CD4-positive, alpha-beta T cell (primary cell): ENCODE data around the gene MAPT. TPM values are rescaled to one million over a fixed set of nuclear protein-coding genes. Genes with fewer than 3 reads are reported as not detected.

Experiments
- ATAC-seq: fragments of 200-7000 bp; cut with Tn5 transposase; one replicate; pipeline ENCODE4 v1.10.0; 2022; ENCODE audit warnings: mild to moderate bottlenecking; ENCODE audit not compliant: poor library complexity
- CTCF ChIA-PET: fragments of 350-600 bp; sonication (Branson Sonifier 250); formaldehyde crosslinking; loops from one replicate; lab custom pipeline; 2021; ENCODE audit warnings: antibody characterized with exemption, inconsistent platforms; lab: Charles Lee
- POLR2A ChIA-PET: fragments of 350-600 bp; sonication (Branson Sonifier 250); formaldehyde crosslinking; loops from one replicate; lab custom pipeline; 2021; ENCODE audit warnings: antibody characterized with exemption, inconsistent platforms; lab: Charles Lee
- DNase-seq, 14 experiments: peaks; one replicate each; pipeline ENCODE4 v3.0.0-alpha.2; 2013 to 2020; ENCODE audit warnings: mixed read lengths in 2 of 14
- H3K27ac ChIP-seq, 2 donors: one replicate each; pipeline versions ENCODE4 v1.5.1 to v1.7.0; 2013; ENCODE audit warnings: low read length in 2 of 2, low read depth in 1 of 2, mild to moderate bottlenecking in 1 of 2
- H3K27me3 ChIP-seq, 2 experiments: 1 replicate in 1 of 2; 2 replicates in 1 of 2; pipeline versions ENCODE4 v1.6.1 to v1.7.0; 2013; ENCODE audit warnings: low read length in 2 of 2, control low read depth in 1 of 2, mild to moderate bottlenecking in 1 of 2, moderate library complexity in 1 of 2; ENCODE audit not compliant: insufficient read depth in 2 of 2, control insufficient read depth in 1 of 2
- H3K36me3 ChIP-seq: one replicate; pipeline ENCODE4 v1.6.1; 2013; ENCODE audit warnings: low read length, control low read depth; ENCODE audit not compliant: insufficient read depth
- H3K4me1 ChIP-seq: one replicate; pipeline ENCODE4 v1.6.1; 2013; ENCODE audit warnings: low read length, control low read depth; ENCODE audit not compliant: insufficient read depth
- H3K4me3 ChIP-seq: one replicate; pipeline ENCODE4 v1.5.1; 2013; ENCODE audit warnings: mild to moderate bottlenecking, low read length, moderate library complexity
- H3K9me3 ChIP-seq, 2 experiments: 1 replicate in 1 of 2; 2 replicates in 1 of 2; pipeline versions ENCODE4 v1.6.1 to v1.7.0; 2013; ENCODE audit warnings: low read length in 2 of 2, mild to moderate bottlenecking in 2 of 2, control low read depth in 1 of 2, moderate library complexity in 1 of 2; ENCODE audit not compliant: control insufficient read depth in 1 of 2, insufficient read depth in 1 of 2
- H3K27ac Mint-ChIP-seq: one replicate; pipeline ENCODE4 v1.8.0; 2020; ENCODE audit warnings: mixed read lengths
- H3K27me3 Mint-ChIP-seq: one replicate; pipeline ENCODE4 v1.8.0; 2021; ENCODE audit warnings: mixed read lengths
- H3K36me3 Mint-ChIP-seq: one replicate; pipeline ENCODE4 v1.8.0; 2021; ENCODE audit warnings: low read depth, mixed read lengths
- H3K4me1 Mint-ChIP-seq: one replicate; pipeline ENCODE4 v1.8.0; 2021; ENCODE audit warnings: low read depth, mixed read lengths
- H3K4me3 Mint-ChIP-seq: one replicate; pipeline ENCODE4 v1.8.0; 2020; ENCODE audit warnings: mild to moderate bottlenecking, mixed read lengths
- H3K9me3 Mint-ChIP-seq: one replicate; pipeline ENCODE4 v1.8.0; 2020; ENCODE audit warnings: mixed read lengths
- CTCF ChIP-seq: fragments of 200-600 bp; IDR thresholded peaks from one replicate; pipeline ENCODE4 v1.8.0; 2022; ENCODE audit warnings: antibody characterized with exemption, mild to moderate bottlenecking
- intact Hi-C, 2 experiments: fragments of 100-400 bp; cut with DNase I in 1 of 2; cut with micrococcal nuclease in 1 of 2; formaldehyde crosslinking; loops; one replicate each; pipeline versions ENCODE4 v1.15.1 to v1.9.0; 2023 to 2025; cut with DNase I, micrococcal nuclease
- total RNA-seq, 174 experiments: library from RNA in 2 of 174; stranded (reverse) in 2 of 174; gene quantifications; one replicate each; pipeline ENCODE4 v1.2.3 and lab custom pipeline; 2021 to 2026

Gene MAPT
- total RNA-seq, 2 experiments from 2014 or later, result 0.41 to 0.53 TPM

- DNase-seq (no peak), ATAC-seq (no peak)
- no peaks in the 10 kb centered on the region for H3K36me3 ChIP-seq
- ChIA-PET POLR2A (no interaction called here), CTCF (no interaction called here)
- H3K27ac ChIP-seq, result no peak overlapping the region
- Mint-ChIP-seq H3K36me3 (no peaks in the 10 kb centered on the region), H3K27me3 (no peaks in the 10 kb centered on the region), H3K4me3 (no peak overlapping the region), H3K4me1 (no peaks in the 10 kb centered on the region), H3K9me3 (no peaks in the 10 kb centered on the region), H3K27ac (no peak overlapping the region)
- no peak for TF ChIP-seq CTCF
- no peak overlapping the region for H3K4me3 ChIP-seq
- H3K9me3 ChIP-seq, result no peaks in the 10 kb centered on the region
- H3K27me3 ChIP-seq, result no peaks in the 10 kb centered on the region
- intact Hi-C loops, result no loop called here
- no peaks in the 10 kb centered on the region for H3K4me1 ChIP-seq
These were observed 117.6 kb downstream of the MAPT start for GRCh38 chr17:46011711-46012505.

GRCh38 chr17:46012506-46013079, 118.2 kb downstream of the MAPT start:
- ChIA-PET POLR2A (no interaction called here), CTCF (no interaction called here)
- no peak overlapping the region for H3K4me3 ChIP-seq
- ATAC-seq (no peak), DNase-seq (no peak)
- no peak overlapping the region for H3K27ac ChIP-seq
- H3K4me1 ChIP-seq, result no peaks in the 10 kb centered on the region
- Mint-ChIP-seq H3K9me3 (no peaks in the 10 kb centered on the region), H3K27me3 (no peaks in the 10 kb centered on the region), H3K36me3 (no peaks in the 10 kb centered on the region), H3K4me1 (no peaks in the 10 kb centered on the region), H3K4me3 (no peak overlapping the region), H3K27ac (no peak overlapping the region)
- no peaks in the 10 kb centered on the region for H3K9me3 ChIP-seq
- intact Hi-C loops, result no loop called here
- no peaks in the 10 kb centered on the region for H3K36me3 ChIP-seq
- TF ChIP-seq CTCF, result no peak
- H3K27me3 ChIP-seq, result no peaks in the 10 kb centered on the region

- ChIA-PET CTCF (no interaction called here), POLR2A (no interaction called here)
- H3K4me3 Mint-ChIP-seq, result no peak overlapping the region
- TF ChIP-seq CTCF, result no peak
- H3K4me3 ChIP-seq, result no peak overlapping the region
- no peaks in the 10 kb centered on the region for H3K9me3 Mint-ChIP-seq
- no peaks in the 10 kb centered on the region for H3K36me3 Mint-ChIP-seq
- H3K27me3 ChIP-seq, result no peaks in the 10 kb centered on the region
- no peaks in the 10 kb centered on the region for H3K9me3 ChIP-seq
- H3K4me1 Mint-ChIP-seq, result peaks cover under 1% of the 10 kb centered on the region
- no peaks in the 10 kb centered on the region for H3K27me3 Mint-ChIP-seq
- no peak for ATAC-seq
- H3K27ac Mint-ChIP-seq, result no peak overlapping the region
- H3K27ac ChIP-seq, result no peak overlapping the region
- no peaks in the 10 kb centered on the region for H3K36me3 ChIP-seq
- H3K4me1 ChIP-seq, result peaks cover 3% of the 10 kb centered on the region
- intact Hi-C loops, result no loop called here
- DNase-seq, result no peak
These were observed 118.8 kb downstream of the MAPT start for GRCh38 chr17:46013127-46013501.
